Vagina (tissue), 2 donors: ENCODE data around the gene CDC14A.

Experiments
- CTCF ChIP-seq, 3 experiments: fragments of 450-650 bp in 2 of 3; fragments of 200-600 bp in 1 of 3; sonication (generic) in 1 of 3; IDR thresholded peaks; one replicate each; pipeline ENCODE4 v1.5.1; 2017 to 2019; ENCODE audit warnings: antibody characterized with exemption in 3 of 3, mild to moderate bottlenecking in 2 of 3, moderate library complexity in 2 of 3
- POLR2A ChIP-seq, 2 donors: fragments of 450-650 bp; IDR thresholded peaks; one replicate each; pipeline ENCODE4 v1.6.1; 2017; ENCODE audit warnings: antibody characterized with exemption in 2 of 2, mild to moderate bottlenecking in 2 of 2, moderate library complexity in 2 of 2
- POLR2AphosphoS5 ChIP-seq, 2 donors: sonication (generic); formaldehyde crosslinking; IDR thresholded peaks; one replicate each; pipeline ENCODE4 v1.9.0; 2017; ENCODE audit warnings: antibody characterized with exemption in 2 of 2, mild to moderate bottlenecking in 2 of 2, low read depth in 1 of 2; ENCODE audit not compliant: insufficient read depth in 1 of 2

DNA sequence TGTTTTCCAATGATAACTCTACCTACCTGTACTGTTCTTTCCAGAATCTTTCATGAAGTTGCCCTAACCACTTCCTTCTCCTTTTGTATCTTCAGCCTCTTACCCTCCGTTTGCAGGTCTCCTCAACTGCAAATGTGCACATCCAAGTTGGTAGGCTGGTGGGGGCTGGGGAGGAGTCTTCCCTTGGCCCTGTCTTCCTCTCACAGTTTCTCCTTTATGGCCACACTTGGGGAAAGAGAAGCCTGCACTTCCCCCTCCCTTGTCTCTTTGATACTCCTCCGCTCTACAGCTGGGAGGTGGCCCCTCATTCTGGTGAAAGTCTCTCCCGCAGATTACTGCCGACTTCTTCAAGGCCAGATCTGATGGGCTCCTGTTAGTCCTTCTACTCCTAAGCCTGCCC lies 158.8 kb downstream of the CDC14A start:
- TF ChIP-seq CTCF (IDR thresholded peaks at IDR 0.05): no peak
- no peak for TF ChIP-seq POLR2AphosphoS5 (IDR thresholded peaks at IDR 0.05; ENCODE audit: insufficient read depth in 1 of 2, low read depth in 1 of 2)
- TF ChIP-seq POLR2A (IDR thresholded peaks at IDR 0.05): no peak
